SK-N-MC (cell line): Measurements from ENCODE around the gene P4HA3.

Experiments used
- EZH2 ChIP-seq: fragments of 200-600 bp; sonication (generic); IDR thresholded peaks from one replicate; pipeline ENCODE4 v1.6.1; 2017; ENCODE audit warnings: antibody characterized with exemption
- FOXP2 ChIP-seq: optimal IDR thresholded peaks from 2 replicates; pipeline ENCODE3; 2011; ENCODE audit warnings: mild to moderate bottlenecking, moderate library complexity; ENCODE audit not compliant: insufficient read depth; ENCODE audit errors: extremely low read length, control extremely low read depth

DNA sequence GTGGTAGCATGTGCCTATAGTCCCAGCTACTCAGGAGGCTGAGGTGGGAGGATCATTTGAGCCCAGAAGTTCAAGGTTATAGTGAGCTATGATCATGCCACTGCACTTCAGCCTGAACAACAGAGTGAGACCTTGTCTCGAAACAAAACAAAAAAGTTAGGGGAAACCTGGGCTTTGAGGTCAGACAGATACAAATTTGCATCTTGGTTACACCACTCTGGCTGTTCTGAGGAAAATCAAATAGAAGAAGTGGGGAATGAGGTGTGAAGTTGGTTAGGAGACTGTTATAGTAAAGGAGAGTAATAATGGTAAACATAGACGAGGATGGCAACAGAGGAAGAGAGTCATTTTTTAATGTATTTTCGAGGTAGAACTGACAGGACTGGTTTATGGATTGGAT is 77.8 kb downstream of the P4HA3 start:
- TF ChIP-seq FOXP2 (no peak), EZH2 (no peak)
